ENCODE measurements around the gene GPC5.

The GPC5 gene

DNA sequence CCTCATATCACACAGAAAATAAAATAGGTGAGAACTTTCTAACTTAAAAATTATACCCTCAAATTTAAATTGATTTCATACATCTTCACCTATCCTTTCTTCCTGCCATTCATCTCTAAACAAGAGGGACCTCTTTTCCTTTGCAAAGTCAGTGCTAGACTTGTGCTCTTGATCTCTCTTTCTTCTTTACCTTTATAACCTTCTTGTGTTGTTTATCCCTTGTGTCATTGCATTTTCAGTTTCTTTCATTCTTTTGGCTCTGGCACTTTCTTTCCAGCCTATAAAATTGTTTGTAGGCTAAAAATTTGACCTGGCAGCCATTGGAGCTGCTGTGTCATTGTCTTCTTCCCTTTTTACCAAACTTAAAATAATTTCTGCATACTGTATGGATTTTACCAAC is 190.1 kb downstream of the GPC5 start:
- DNase-seq (ENCODE audit: low read depth in 2 of 3, low spot score in 1 of 3), result no peak

DNA sequence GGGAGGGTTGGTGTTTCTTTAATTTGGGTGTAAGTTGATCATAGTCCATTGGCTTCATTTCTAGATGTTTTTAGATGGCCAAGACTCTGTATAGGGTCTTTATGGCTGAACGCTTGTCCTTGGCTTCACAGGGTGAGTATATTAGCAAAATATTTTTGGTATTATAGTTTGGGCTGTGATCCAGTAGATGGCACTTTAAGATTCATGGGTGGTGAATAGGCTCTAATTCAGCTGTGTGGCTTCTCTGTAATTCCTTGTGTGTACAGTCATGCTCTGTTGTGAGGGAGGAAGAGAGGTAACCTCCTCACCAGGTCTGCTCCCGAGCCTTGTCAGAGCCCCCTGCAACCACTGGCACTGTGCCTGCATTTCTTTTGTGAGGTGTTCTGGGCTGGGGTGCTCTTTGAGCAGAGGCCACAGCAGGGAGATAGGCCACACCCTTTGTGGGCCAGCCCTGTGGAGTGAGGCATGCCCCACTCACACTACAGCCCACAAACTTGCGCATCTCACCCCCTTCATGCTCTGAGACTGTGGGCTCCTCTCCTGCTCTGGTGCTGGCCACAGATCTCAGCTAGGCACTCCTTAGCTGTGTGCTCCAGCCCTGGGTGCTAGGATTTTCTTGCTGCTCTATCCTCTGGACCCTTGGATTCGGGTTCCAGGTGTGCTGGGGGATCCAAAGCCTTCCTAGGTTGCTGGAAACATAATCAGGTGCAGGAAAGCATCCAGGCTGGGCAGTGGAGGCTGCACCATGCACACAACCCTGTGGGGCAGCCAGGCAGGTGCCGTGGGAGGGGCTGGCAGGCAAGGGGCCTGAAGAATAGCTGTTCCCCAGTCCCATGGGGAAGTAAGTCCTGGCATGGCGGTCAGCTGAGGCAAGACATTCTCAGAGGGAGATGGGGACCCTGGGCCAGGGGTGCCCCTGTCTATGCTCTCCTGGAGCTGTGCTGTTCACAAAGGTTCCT is 193.9 kb downstream of the GPC5 start:
- DNase-seq (ENCODE audit: low read depth in 2 of 3, low spot score in 1 of 3), result no peak

DNA sequence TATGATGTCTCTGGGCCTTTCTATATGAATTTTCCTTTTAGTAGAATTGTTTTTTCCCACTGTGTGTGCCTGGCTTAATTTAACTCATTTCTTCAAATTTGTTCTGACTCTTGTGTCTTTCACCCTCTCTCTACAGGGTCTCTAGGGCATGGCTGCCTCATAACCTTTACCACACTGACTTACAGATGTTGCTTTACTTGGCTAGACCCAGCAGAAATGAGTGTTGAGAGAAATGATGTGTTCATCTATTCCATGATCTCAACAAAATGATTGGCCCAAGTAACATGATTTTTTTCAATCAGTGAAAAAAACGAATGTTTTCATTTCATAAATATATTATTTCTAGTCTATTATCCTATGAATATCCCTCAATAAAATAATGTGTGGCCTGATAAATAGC is 195.0 kb downstream of the GPC5 start:
- DNase-seq (ENCODE audit: low read depth in 2 of 3, low spot score in 1 of 3), result no peak

DNA sequence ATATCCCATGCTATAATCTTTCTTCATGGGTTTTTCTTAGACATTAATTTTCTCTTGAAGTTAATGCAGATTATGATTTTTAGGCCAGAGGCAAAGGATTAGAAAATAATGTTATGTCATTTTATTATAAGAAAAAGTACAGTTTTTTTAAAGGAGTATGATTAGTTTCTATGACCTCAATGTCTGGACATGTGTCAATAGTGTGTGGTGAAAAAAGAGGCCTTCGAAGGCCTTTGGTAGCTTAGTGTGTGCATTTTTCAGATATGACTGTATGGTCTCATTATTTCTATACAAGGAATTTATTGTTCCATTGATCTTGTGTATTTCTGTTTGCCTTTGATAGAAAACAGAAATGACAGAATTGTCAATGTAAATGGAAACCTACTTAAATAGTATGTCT is 195.6 kb downstream of the GPC5 start:
- no peak for DNase-seq (ENCODE audit: low read depth in 2 of 3, low spot score in 1 of 3)

DNA sequence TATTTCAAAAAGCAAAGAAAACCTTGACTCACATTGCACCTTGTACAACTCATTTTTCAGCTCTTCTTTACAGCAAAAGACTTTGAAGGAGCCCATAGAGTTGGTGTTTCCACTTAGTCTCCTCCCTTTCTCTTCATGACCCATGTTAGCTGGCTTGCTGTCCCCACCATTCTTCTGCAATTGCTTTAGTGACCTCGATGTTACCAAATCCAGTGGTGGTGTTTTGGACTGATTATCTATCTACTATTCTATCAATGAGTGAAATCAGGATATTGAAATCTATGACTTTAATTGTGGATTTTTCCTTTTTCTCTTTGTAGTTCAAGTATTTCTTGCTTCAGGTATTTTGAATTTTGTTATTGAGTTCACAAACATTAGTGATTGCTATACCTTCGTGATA is 197.3 kb downstream of the GPC5 start:
- no peak for DNase-seq (ENCODE audit: low read depth in 2 of 3, low spot score in 1 of 3)

DNA sequence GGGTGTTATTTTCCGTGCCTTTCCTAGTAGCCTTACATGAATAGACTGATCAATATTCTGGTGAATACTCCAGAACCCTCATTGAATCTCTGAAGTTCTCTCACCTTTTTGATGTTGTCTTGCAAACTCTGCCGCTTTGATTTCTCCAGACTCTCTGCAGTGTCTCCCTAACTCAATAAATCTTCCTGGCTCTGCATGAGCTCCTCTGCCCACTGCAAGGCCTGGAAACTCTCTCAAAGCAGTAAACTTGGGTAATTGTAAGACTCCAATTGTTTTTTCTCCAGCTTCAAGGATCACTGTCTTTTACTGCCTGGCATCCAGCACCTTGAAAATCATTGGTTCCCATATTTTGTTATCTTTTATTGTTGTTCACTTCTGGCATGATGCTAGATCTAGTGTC is 198.4 kb downstream of the GPC5 start:
- no peak for DNase-seq (ENCODE audit: low read depth in 2 of 3, low spot score in 1 of 3)

DNA sequence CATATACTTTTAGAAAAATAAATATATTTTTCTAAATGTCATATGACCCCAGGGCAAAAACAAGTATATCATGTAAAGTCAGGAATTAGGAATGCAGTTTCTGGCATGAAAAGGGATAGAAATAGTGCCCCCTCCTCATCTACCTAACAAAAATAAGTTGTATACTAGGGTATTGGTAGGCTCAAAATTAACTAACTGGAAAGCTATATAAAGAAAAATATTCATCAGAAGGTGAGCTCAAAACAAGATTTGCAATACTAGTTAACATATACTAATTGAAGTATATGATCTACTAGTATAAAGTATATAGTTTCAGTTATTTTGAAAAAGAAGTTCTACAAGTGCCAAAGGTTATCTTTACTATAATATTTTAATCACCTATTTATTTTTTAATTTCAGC is 200.2 kb downstream of the GPC5 start:
- DNase-seq (ENCODE audit: low read depth in 2 of 3, low spot score in 1 of 3), result no peak

DNA sequence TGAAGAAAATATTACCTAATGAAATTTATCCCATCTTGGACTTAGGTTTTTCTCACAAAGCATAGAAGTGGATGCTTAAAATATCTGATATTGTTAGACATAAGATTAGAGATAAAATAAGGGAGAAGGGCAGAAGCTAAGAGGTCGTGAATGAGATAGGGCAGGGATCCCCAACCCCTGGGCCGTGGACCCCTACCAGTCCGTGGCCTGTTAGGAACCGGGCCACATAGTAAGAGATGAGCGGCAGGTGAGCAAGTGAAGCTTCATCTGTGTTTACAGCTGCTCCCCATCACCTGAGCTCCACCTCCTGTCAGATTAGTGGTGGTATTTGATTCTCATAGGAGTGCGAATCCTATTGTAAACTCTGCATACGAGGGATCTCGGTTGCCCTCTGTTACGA is 202.9 kb downstream of the GPC5 start:
- DNase-seq (ENCODE audit: low read depth in 2 of 3, low spot score in 1 of 3), result no peak

DNA sequence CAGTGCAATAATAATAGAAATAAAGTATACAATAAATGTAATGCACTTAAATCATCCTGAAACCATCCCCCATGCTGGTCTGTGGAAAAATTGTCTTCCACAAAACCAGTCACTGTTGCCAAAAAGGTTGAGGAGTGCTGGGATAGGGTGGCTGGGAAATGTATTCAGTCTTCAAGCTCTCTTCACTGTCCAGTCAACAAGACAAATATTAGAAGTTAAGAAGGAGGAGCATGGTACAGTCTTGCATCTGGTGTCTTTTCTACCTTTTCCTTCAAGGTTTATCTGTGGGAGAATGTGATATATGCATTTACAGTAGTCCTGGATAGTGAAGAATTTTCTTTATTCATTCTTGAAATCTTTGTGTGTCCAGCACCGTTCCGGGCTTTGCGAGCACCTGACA is 203.4 kb downstream of the GPC5 start:
- DNase-seq (ENCODE audit: low read depth in 2 of 3, low spot score in 1 of 3), result no peak

DNA sequence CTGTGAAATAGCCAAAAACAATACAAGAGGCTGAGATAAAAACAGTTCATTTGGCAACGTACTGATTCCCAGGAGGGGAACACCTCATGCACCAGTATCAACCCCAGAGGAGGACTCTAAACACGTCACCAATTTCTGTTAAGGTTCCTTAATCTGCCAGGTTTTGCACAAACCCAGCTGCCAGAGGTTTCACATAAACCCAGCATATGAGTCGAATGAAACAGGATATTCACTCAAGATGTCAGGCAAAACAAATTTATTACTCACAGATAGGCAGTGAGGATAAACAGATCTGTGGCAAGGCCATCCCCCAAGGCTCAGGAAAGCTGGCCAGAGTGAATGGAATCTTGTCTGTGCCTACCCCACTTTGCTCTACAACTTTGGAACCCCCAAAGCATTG is 210.9 kb downstream of the GPC5 start:
- no peak for DNase-seq (ENCODE audit: low read depth in 2 of 3, low spot score in 1 of 3)

DNA sequence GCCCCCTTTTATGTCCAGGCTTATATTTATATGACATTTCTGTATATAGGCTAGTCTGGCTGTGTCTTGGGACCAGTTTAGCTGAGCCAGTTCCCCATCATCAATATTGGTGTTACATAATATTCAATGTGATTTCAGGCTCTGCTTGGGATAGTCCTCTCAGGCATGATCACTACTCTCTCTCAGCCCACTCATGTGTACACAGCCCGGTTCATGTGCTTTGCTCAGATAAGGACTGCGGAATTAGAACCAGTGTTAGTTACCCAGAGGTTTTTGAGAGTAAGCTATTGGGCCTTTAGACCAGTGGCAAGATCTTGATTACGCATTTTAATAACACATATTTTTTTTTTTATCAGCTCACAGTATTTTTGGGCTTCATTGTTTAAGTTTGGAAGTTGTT is 219.9 kb downstream of the GPC5 start:
- DNase-seq (ENCODE audit: low read depth in 2 of 3, low spot score in 1 of 3), result no peak

DNA sequence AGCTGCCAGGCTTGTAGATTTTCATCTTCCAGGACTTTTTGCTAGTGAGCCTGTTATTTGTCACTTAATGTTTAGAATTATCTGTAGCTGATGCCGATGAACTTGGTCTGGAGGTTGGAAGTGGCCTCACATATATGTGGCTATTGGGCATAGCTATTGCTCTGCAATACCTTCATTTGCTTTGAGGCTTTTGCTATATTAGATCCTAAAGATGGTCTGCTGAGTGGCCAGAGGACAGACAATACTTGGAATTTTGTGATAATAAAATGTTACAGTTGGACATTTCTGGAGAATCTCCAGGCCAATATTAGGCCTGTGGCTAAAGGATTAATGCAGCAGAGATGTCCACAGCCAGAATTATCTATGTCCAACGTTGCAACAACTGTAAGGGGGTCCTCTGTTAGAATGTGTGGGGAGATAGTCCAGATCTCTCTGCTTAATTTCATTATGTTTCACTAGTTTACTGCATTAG is 222.3 kb downstream of the GPC5 start:
- no peak for DNase-seq (ENCODE audit: low read depth in 2 of 3, low spot score in 1 of 3)

DNA sequence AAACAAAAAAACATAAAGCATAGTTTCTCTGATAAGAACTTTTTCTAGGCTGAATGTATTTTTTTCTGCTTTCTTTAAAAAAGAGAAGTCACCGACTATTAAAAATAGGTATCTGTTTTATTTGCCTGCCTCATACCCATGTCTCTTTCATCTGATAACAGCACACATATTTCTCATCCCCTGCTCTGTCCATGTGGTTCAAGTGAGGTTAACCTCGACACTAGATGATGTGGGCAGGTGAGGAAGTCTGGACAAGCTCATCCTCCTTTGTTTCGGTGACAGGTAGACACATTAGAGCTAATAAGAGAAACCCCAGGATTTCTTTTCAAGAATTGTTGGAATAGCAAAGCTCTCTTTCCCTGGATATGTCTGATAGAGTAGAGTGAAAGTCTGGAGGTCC is 222.7 kb downstream of the GPC5 start:
- DNase-seq (ENCODE audit: low read depth in 2 of 3, low spot score in 1 of 3), result no peak

DNA sequence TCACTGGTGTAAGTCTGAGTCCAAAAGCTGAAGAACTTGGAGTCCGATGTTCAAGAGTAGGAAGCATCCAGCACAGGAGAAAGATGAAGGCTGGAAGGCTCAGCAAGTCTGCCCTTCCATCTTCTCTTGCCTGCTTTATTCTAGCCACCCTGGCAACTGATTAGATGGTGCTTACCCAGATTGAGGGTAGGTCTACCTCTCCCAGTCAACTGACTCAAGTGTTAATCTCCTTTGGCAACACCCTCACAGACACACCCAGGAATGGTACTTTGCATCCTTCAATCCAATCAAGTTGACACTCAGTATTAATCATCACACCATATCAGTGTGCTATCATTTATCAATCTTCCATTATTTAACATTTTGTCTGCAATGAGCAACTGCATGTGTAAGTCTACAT is 223.5 kb downstream of the GPC5 start:
- no peak for DNase-seq (ENCODE audit: low read depth in 2 of 3, low spot score in 1 of 3)

DNA sequence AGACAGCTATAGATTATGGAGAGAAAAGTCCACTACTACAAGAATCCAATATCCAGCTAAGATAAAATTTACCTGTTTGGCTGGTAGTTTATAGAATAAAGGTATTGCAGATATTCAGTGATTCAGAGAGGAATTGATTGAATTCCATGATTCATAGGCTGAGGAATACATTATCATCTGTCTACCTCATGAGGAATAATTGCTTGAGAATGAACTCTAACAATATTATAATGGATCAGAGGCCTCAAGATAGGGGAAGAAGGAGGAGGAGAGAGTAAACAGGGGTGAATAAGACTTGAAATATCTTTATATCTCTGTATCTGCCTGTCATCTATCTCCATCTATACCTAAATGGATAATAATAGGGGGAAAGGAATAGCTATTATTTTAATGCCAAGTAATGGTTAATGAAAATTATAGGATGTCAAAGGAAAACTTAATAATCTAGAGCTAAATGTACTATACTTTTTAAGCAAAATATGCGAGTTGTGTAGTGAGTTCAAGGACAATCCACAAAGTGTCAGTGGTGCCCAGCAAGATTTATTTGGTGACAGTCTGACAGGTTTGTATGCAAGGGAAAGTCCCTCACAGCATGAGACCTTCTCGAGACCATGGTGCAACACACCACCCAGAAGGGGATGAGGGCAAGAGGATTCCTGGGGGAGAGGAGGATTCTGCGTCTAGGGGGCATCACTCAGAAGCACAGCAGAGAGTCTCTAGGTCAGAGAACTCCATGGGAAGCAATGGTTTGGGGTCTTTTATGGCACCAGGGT is 224.5 kb downstream of the GPC5 start:
- DNase-seq (ENCODE audit: low read depth in 2 of 3, low spot score in 1 of 3), result no peak

DNA sequence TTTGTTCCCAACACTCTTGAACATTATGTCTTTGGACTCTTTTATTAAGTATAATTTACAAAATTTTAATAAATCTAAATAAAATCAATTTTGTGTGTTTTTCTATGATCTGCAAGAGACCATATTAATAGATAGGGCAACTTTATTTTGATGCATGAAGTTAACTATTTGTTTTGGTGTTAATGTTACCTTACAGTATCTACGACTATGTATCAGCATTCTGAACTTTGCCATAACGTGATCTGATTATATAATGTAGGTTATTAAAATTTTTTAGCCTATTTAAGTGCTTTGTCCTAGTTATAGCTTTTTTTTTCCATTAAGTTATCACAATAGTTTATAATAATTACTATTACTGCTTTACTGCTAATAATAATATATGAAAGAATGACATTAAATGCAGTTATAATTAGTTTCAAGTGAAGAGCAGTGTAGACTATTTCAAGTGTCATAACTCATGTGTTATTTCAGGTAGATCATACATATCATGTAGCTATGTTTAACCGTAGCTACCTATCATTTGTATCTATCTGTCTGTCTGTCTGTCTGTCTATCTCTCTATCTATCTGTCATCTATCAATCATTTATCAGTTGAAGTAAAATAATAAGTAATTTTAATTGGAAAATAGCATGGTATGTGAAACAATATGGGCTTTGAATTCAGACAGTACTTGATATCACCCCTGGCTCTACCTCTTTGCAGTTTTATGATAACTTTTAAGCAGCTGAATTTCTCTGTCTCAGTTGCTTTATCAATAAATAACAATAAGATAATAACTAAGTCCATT is 229.7 kb downstream of the GPC5 start:
- no peak for DNase-seq (ENCODE audit: low read depth in 2 of 3, low spot score in 1 of 3)

DNA sequence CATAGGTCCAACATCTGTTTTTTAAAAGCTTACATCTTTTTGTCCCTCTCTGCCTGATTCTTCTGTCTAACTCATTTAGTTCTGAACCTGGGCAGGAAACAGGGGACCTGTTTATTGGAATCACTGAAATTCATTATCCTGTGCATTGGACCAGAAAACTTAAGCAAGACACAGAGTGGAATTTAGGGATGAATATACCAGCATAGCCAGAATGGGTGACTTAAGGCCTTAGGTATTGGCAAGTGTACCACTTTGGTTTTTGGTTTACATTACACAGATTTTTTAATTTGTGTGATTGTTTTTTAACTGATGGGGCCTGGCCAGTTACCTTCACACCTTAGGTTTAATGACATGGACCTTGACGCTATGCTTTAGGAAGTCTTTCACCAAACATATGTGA is 232.5 kb downstream of the GPC5 start:
- DNase-seq (ENCODE audit: low read depth in 2 of 3, low spot score in 1 of 3), result no peak

DNA sequence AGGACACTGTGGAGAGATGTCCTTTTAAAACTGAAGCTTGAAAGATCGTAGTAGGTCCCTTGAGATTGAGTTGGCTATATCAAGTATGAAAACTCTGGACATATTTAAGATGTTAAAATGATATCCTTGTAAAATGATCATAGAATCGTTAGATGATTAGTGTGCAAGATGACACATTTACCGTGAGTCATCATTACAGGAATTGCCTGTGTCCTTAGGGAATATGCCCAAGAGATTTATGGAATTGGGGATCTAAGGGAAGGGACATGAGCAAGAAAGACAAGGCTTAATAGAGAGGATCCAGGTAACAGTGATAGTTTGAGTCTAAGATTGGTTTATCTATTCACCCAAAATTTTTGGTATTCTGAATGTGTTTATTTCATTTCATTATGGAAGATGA is 233.7 kb downstream of the GPC5 start:
- no peak for DNase-seq (ENCODE audit: low read depth in 2 of 3, low spot score in 1 of 3)

DNA sequence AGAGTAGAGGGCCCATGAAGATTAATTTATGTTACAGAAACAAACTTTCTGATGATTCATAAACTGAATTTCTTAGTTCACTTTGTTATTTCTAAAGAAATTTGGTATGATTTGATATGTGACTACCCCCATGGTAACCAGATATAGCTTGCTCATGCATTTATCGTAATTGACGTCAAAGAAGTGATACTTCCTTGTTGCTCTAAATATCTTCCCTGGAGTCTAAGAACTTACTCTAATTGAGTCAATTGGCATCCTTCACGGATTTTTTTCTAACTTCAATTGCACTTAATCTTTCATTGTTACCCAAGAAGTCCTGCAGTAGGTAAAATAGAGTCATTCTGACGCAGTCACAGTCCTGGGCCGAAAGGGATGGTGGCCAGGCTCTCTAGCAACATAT is 240.9 kb downstream of the GPC5 start:
- no peak for DNase-seq (ENCODE audit: low read depth in 2 of 3, low spot score in 1 of 3)

DNA sequence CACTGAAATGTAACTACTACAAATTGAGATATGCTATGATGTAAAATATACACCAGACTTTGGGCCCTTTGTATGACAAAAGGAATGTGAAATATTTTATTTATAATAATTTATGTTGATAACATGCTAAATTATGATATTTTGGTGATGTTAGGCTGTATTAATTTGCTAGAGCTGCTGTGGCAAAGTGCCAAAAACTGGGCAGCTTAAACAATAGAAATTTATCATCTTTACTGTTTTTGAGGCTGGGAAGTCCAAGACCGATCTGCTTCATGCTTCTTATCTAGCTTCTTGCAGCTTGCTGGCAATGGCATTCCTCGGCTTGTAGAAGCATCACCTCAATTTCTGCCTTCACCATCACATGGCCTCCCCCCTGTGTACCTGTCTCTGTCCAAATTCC is 245.0 kb downstream of the GPC5 start:
- DNase-seq (ENCODE audit: low read depth in 2 of 3, low spot score in 1 of 3), result no peak

DNA sequence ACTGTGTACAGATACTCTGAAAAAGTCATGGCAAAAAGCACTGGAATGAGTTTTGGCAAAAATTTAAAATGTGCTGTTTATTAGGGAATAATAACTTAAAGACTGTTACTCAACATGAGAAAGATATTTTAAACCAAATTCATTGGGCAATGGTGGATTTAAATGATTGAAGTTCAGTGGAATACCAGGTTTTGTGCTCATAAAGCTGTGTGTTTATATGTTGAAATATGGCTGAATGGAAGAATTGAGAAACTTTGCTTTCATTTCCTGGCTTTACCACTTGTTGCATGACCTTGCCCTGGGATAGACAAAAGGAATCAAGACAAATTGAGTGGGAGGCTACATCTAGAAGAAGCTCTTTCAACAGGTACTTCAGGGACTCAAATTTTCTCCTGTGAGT is 246.4 kb downstream of the GPC5 start:
- DNase-seq (ENCODE audit: low read depth in 2 of 3, low spot score in 1 of 3), result no peak

Measured in stimulated activated CD4-positive, alpha-beta T cell treated with anti-CD3 and anti-CD28 coated beads, Interleukin-12 subunit alpha, Interleukin-12 subunit beta, amount 100 ng/mL, for 48 hours (primary cell).